Urinary bladder (tissue), 4 donors: ENCODE results near the gene RNF215. TPM values are rescaled to one million over a fixed set of nuclear protein-coding genes. Genes with fewer than 3 reads are reported as not detected.

ENCODE experiments used
- DNase-seq: peaks from one replicate; pipeline ENCODE4 v3.0.0-alpha.2; 2015; ENCODE audit errors: extremely low spot score
- H3K27ac ChIP-seq: one replicate; pipeline ENCODE4 v1.5.1; 2013; ENCODE audit warnings: low read depth, mild to moderate bottlenecking, moderate library complexity
- H3K36me3 ChIP-seq: one replicate; pipeline ENCODE4 v1.6.1; 2013; ENCODE audit warnings: mild to moderate bottlenecking, moderate library complexity; ENCODE audit not compliant: insufficient read depth
- H3K4me1 ChIP-seq: one replicate; pipeline ENCODE4 v1.6.1; 2013; ENCODE audit warnings: mild to moderate bottlenecking, moderate library complexity; ENCODE audit not compliant: insufficient read depth
- H3K4me3 ChIP-seq: one replicate; pipeline ENCODE4 v1.5.1; 2013; ENCODE audit warnings: low read depth, low read length
- WGBS: extraction: QIAGEN DNeasy Blood & Tissue Kit; methylation state at CpG from one replicate; pipeline ENCODE4 v1.1.7; 2013; 5-methylcytosine and 5-hydroxymethylcytosine counted together
- polyA plus RNA-seq: library from polyadenylated mRNA; stranded (reverse); fragments of 200-250 nt; gene quantifications from one replicate; pipeline ENCODE4 v1.2.3, GENCODE V29; 2013
- total RNA-seq: library from RNA; depleted of rRNA; stranded (reverse); fragments of >200 nt; gene quantifications from one replicate; pipeline ENCODE4 v1.2.3, GENCODE V29; 2014
- donor health status: healthy with polysubstance abuse.
- donor health status: healthy.

RNF215 gene
- 10.7 TPM for total RNA-seq
- polyA plus RNA-seq: 18.8 TPM

DNA sequence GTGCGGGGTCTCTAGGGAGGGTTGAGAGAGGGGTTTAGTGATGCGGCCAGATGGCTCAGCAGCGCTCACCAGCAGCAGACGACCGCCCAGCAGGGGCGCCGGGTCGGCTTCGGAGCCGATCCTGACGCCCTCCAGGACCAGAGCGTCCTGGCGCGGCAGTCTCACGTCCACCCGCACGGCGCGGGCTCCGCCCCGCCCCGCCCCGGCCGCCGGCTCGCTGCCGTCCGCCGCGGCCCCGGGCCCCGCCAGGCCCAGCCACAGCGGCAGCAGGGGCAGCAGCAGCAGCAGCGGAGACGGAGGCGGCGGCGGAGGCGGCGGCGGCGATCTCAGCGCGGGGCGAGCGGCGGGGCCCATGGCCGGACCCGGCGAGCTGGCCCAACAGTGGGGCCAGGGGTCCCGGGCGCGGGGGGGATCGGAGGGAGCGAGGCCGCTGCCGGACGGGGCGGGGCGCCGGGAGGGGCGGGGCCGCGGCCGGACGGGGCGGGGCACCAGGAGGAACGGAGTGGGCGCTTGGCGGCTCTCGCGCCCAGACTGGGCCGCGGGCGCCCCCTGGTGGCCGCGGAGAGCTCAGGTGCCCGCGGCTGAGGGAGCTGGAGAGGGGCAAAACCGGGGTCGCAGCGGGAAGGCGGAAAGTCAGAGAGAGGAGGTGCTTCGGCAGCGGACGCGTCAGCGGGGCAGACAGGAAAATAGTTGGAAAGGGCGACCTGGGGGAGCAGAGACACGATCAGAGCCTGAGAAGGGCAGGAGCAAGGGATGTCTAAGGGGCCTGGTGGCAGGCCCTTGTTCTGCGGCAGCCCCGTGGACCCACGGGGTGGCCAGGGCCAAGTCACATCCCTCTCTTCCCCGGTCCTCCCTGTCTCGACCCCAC, at the start of gene RNF215:
Gene RNF215, minus strand, starts transcription at position 452 of the 868 bp plus-strand sequence. Its CDS starts 98 bp downstream, at position 354.
- peak within 1 kb of the TSS; percentile 74 for H3K4me3 ChIP-seq
- 1% methylated on average over 95 of the region's 95 CpGs for WGBS
- DNase-seq: peak; percentile 32
- H3K27ac ChIP-seq: peak within 1 kb of the TSS; percentile 79
- H3K4me1 ChIP-seq: no peaks in the 10 kb centered on the region
- H3K36me3 ChIP-seq: no peaks in the 10 kb centered on the region

DNA sequence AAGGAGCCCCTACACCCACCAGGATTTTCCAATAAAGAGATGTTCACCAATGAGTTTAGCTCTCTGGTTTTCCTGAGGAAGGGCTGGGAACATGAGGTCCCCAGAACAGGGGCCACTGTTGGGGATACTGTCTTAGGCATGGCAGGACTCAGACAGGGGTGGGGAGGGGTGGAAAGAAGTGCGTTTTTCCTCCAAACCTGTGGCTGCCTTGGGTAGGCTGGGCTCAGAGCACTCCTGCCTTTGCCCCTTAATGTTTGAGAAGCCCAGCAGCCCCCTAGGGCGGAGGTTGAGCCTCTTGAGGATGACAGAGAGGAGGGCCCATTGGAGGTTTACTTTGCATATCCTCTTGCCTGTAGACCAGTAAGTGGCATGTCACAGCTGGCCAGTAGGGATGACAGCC, 49.0 kb upstream of the RNF215 start:
- DNase-seq: no peak
- Histone ChIP-seq H3K36me3 (no peaks in the 10 kb centered on the region), H3K4me1 (no peaks in the 10 kb centered on the region), H3K27ac (no peak overlapping the region), H3K4me3 (no peak overlapping the region)
- 78% methylated on average over 2 of the region's 2 CpGs for WGBS

DNA sequence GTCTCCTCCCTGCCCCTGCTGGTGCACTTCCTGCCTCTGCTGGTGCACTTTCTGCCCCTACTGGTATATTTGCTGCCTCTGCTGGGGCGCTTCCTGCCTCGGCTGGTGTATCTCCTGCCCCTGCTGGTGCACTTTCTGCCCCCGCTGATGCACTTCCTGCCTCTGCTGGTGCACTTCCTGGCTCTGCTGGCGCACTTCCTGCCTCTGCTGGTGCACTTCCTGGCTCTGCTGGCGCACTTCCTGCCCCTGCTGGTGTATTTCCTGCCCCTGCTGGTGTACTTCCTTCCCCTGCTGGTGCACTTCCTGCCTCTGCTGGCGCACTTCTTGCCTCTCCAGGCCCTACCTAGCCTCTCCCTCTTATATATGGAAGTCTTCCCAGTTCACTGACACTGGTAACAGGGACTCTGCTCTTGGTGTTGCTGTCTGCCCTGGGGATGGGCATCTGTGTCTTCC, 48.5 kb upstream of the RNF215 start:
- Histone ChIP-seq H3K4me3 (no peak overlapping the region), H3K36me3 (no peaks in the 10 kb centered on the region), H3K27ac (no peak overlapping the region), H3K4me1 (no peaks in the 10 kb centered on the region)
- WGBS: 84% methylated on average over 6 of the region's 6 CpGs
- no peak for DNase-seq

DNA sequence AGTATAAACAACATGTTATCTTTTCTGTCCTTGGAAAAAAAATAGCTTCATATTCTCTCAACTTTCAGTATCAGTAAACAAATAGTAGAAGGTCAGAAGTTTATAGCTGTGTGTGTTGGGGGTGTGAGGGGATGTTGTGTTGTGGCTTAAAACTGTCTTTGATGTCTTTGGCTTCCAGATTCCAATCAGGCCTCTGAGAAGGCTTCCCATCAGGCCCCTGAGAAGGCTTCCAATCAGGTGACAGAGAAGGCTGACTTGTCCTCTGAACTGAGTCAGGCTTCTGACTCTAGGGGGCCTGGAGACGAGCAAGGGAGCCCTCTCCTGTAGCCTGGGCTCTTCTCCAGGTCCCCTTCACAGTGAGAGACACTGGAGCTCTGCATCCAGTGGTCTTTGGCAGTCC, 47.6 kb upstream of the RNF215 start:
- H3K27ac ChIP-seq: no peak overlapping the region
- no peaks in the 10 kb centered on the region for H3K36me3 ChIP-seq
- no peaks in the 10 kb centered on the region for H3K4me1 ChIP-seq
- DNase-seq: no peak
- 61% methylated on average over 1 of the region's 1 CpG for WGBS
- H3K4me3 ChIP-seq: no peak overlapping the region

DNA sequence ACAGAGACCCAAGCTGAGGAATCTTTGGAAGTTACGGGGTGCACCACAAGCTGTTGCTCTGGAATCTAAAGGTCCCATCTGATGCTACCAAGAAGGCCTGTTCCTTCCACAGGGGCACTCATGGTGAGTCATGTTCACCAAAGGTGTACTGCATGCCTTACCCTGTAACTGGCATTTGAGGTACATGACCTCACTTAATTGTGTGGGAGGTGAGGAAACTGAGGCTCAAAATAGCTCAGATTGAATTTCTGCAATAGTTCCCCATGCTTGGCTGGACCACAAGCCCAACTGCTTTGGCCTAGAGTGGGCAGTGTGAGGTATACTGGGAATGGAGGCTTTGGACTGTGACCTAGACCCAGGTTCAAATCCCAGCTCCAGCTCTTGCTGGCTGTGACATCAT, 46.6 kb upstream of the RNF215 start:
- Histone ChIP-seq H3K36me3 (no peaks in the 10 kb centered on the region), H3K4me3 (no peak overlapping the region), H3K4me1 (no peaks in the 10 kb centered on the region), H3K27ac (no peak overlapping the region)
- DNase-seq: no peak
- 98% methylated on average over 1 of the region's 1 CpG for WGBS

DNA sequence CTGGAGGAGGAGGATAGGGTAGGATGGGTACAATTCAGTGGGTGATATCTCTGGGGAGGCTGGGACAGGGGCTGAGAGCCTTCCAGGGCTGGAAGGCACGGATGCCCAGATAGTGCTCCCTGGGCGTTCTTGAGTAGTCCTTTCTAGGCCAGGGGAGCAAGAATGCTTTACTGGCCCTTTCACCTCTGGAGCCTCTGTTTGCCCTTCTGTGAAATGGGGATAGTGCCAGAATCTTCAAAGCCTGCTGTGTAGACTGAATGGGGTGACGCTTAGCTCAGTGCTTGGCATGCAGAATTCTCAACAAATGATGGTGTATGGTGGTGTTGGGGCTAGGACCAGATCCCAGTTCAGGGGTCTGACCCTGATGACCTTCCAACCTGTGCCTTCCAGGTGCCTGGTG, 46.0 kb upstream of the RNF215 start:
- no peak overlapping the region for H3K4me3 ChIP-seq
- H3K36me3 ChIP-seq: no peaks in the 10 kb centered on the region
- DNase-seq: no peak
- WGBS: 94% methylated on average over 3 of the region's 3 CpGs
- no peaks in the 10 kb centered on the region for H3K4me1 ChIP-seq
- no peak overlapping the region for H3K27ac ChIP-seq

DNA sequence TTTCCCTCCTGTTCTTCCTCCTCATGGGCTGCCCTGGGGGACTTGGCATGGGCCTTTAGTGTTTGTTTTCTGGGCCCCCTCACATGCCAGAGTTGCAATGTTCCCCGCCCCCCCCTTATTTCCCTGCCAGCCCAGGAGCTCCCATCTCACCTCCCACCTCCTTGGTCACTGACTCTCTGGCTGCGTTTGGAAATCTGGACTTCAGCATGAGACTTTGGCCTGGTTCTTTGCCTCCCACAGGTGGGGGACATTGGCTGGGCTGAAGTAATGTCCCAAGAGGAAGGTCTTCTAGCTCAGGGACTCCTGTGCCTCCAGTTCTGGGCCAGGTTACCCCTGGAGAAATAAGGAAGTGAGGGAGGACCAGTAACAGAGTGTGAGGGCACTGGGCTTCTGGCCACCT, 45.3 kb upstream of the RNF215 start:
- WGBS: 56% methylated on average over 2 of the region's 2 CpGs

DNA sequence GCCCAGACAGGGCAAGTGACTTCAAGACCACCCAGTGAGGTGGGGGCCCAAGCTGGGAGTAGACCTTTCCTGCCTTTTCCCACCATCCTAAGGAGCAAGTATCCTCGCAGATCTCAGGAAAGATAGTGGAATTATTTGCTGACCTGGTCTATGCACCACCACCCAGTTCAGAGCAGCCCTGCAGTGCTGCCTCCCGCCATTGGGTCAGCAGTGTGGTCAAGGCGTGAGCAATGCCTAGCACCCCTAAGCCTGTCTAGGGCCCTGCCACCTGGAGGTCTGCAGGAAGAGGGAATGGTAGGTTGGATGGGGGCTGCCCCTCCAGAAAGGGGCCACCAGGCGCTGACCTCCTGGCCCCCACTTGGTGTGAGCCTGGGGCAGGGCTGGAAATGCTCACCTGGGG, 44.9 kb upstream of the RNF215 start:
- Histone ChIP-seq H3K27ac (no peak overlapping the region), H3K36me3 (no peaks in the 10 kb centered on the region), H3K4me1 (no peaks in the 10 kb centered on the region), H3K4me3 (no peak overlapping the region)
- 89% methylated on average over 4 of the region's 4 CpGs for WGBS
- no peak for DNase-seq

More for the DNA sequence above, 45.3 kb upstream of the RNF215 start:
- Histone ChIP-seq H3K27ac (no peak overlapping the region), H3K4me3 (no peak overlapping the region), H3K4me1 (no peaks in the 10 kb centered on the region), H3K36me3 (no peaks in the 10 kb centered on the region)
- no peak for DNase-seq

DNA sequence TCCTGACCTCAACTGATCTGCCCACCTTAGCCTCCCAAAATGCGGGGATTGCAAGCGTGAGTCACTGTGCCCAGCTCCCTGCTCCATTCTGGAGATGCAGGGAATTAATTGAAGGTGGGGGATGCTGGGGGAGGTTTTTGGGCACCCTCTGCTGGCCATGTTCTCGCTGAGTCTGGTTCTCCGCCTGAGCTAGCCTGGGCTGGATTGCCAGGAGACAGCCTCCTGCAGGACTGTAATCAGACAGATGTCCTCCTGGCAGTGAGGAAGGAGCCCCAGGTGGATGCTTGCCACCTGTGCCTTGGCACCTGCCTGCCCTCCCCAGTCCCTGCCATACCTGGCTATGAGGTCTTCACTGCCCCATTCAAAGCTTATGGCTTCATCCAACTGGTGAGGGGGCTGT, 43.7 kb upstream of the RNF215 start:
- no peaks in the 10 kb centered on the region for H3K4me1 ChIP-seq
- H3K4me3 ChIP-seq: no peak overlapping the region
- H3K36me3 ChIP-seq: no peaks in the 10 kb centered on the region
- WGBS: 80% methylated on average over 4 of the region's 4 CpGs
- H3K27ac ChIP-seq: no peak overlapping the region
- no peak for DNase-seq

DNA sequence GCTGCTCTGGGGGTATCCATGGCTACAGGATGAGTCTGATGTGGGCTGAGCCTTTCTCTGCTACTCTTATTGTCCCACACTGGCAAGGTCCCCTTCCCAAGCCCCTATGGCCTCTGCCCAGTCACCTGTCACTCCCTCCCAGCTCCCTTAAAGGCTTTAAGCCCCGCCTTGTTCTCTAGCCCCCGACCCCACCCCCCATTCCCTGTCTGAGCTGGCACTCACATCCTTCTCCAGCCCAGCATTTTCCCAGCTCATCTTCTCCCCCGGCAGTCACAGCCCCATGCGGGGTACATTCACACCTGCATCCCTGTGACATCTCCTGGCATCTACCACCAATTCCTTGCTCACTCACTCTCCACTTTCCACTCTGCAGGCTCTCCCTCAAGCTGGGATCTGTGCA, 42.7 kb upstream of the RNF215 start:
- Histone ChIP-seq H3K4me3 (no peak overlapping the region), H3K4me1 (no peaks in the 10 kb centered on the region), H3K27ac (no peak overlapping the region), H3K36me3 (no peaks in the 10 kb centered on the region)
- WGBS: 52% methylated on average over 4 of the region's 4 CpGs
- no peak for DNase-seq

DNA sequence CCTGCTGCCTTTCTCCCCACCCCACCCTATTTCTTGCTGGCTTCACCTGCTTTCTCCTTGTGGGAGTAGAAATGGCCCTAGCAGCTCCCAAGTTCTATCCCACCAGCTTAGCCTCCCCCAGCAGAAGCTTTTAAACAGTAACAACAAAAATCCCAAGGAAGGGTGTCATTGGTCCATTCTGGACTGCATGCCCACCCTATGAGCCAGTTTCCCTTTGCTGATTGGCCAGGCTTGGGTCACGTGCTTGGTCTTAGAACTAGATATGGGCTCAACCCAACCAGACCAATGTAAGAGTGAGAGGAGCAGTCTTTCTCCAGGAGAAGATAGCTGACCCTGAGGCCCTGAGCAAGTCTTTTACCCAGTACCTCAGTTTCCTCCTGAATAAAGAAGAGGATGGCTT, 40.7 kb upstream of the RNF215 start:
- no peak overlapping the region for H3K4me3 ChIP-seq
- DNase-seq: no peak
- WGBS: 76% methylated on average over 1 of the region's 1 CpG
- no peaks in the 10 kb centered on the region for H3K4me1 ChIP-seq
- H3K27ac ChIP-seq: no peak overlapping the region
- no peaks in the 10 kb centered on the region for H3K36me3 ChIP-seq

DNA sequence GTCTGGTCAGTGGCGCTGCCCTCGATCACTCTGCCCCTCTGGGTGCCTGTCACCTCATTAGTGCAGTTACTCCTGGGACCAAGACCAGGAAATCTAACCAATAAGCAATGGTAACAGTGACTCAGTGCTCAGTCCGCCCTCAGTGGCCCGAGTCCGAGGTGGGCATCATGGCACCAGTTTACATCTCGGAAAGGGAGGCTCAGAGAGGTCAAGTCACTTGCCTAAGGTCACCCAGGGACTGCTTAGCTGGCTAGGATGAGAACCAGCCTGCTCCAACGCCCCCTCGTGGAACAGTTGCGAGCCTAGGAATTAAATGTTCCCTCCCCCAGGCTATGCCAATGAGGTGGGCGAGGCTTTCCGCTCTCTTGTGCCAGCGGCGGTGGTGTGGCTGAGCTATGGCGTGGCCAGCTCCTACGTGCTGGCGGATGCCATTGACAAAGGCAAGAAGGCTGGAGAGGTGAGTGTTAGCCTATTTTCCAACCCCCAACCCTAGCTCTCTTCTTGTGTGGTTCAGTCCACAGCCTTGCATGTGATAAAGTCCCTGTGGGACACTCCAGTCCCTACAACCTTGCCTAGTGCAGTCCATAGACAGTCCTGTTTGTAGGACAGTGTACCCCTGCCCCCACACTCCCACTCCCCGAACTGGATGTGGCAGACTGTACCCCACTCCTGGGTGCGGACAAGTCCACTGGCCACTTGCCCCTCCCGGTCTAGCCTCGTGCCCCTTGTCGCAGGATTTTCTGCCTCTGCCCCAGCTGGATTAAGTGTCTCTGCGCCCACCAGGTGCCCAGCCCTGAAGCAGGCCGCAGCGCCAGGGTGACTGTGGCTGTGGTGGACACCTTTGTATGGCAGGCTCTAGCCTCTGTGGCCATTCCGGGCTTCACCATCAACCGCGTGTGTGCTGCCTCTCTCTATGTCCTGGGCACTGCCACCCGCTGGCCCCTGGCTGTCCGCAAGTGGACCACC, 39.5 kb upstream of the RNF215 start:
- 54% methylated on average over 29 of the region's 29 CpGs for WGBS
- no peak for DNase-seq
- H3K27ac ChIP-seq: no peak overlapping the region
- no peaks in the 10 kb centered on the region for H3K4me1 ChIP-seq
- H3K36me3 ChIP-seq: no peaks in the 10 kb centered on the region
- H3K4me3 ChIP-seq: peak overlapping the region; percentile 50

DNA sequence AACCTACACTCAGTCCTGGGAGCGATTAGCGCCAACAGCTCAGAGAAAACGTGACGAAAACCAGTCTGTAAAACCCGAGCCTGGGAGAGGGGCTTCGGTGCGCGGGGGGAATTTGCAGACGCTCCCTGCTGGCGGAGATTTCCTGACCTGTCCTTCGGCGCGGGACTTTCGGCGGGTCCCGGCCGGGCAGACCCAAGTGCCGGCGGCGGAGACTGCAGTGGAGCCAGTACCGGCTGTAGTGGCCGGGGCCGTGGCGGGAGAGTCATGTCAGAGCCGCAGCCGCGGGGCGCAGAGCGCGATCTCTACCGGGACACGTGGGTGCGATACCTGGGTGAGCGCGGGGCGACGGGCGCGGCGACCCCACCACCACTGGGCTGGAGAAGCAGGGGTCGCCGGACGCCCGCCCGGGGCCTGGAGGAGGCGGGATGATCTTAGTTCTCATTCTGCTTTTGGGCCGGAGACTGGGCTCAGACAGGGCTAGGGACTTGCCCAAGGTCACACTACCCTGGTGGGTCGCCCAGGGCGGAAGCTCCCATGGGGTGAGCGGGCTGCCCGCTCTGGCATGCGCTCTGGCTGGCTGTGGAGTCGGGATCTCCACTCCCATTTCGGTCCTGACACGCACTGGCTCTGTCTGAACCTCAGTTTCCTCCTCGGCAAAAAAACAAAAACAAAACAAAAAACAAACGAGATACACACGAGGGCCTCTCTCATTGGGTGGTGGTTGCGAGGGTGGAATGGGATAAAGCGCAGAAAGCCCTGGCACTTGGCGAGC, 38.6 kb upstream of the RNF215 start, which contains the start of gene MTFP1:
Gene MTFP1, plus strand, starts transcription at position 153 of the 772 bp plus-strand sequence. Its CDS starts 112 bp downstream, at position 265.
- Histone ChIP-seq H3K4me3 (peak within 1 kb of the TSS; percentile 50), H3K4me1 (no peaks in the 10 kb centered on the region), H3K36me3 (no peaks in the 10 kb centered on the region), H3K27ac (no peak within 1 kb of the TSS)
- WGBS: 2% methylated on average over 61 of the region's 61 CpGs
- peak; percentile 41 for DNase-seq
